H9 (cell line): ENCODE measurements around the gene LRRC3. TPM values are rescaled to one million over a fixed set of nuclear protein-coding genes. Genes with fewer than 3 reads are reported as not detected.

ENCODE experiments used
- DNase-seq: peaks from one replicate; pipeline ENCODE4 v3.0.0-alpha.2; 2017
- H2AFZ ChIP-seq: one replicate; pipeline ENCODE4 v1.6.1; 2013; ENCODE audit warnings: mild to moderate bottlenecking, low read length, control low read depth, moderate library complexity
- H2AK5ac ChIP-seq: 2 replicates; pipeline ENCODE4 v1.6.1; 2013; ENCODE audit warnings: low read length, control low read depth, mixed read lengths; ENCODE audit not compliant: insufficient read length
- H2BK120ac ChIP-seq: one replicate; pipeline ENCODE4 v1.6.1; 2013; ENCODE audit warnings: low read depth, mild to moderate bottlenecking, low read length, control low read depth, inconsistent platforms; ENCODE audit not compliant: poor library complexity, severe bottlenecking
- H2BK12ac ChIP-seq: 2 replicates; pipeline ENCODE4 v1.6.1; 2013; ENCODE audit warnings: low read length, control low read depth, mixed read lengths, low read depth; ENCODE audit not compliant: insufficient read length
- H2BK15ac ChIP-seq: 2 replicates; pipeline ENCODE4 v1.6.1; 2013; ENCODE audit warnings: low read depth, low read length, control low read depth
- H2BK20ac ChIP-seq: one replicate; pipeline ENCODE4 v1.6.1; 2013; ENCODE audit warnings: low read depth, mild to moderate bottlenecking, low read length, control low read depth, inconsistent platforms; ENCODE audit not compliant: poor library complexity, severe bottlenecking
- H2BK5ac ChIP-seq: 2 replicates; pipeline ENCODE4 v1.6.1; 2013; ENCODE audit warnings: low read length, control low read depth, mixed read lengths; ENCODE audit not compliant: insufficient read length
- H3K14ac ChIP-seq: 2 replicates; pipeline ENCODE4 v1.6.1; 2013; ENCODE audit warnings: low read length, control low read depth; ENCODE audit not compliant: insufficient read depth
- H3K18ac ChIP-seq: 2 replicates; pipeline ENCODE4 v1.6.1; 2013; ENCODE audit warnings: low read depth, mild to moderate bottlenecking, mixed read lengths, low read length, control low read depth; ENCODE audit not compliant: insufficient read length
- H3K23ac ChIP-seq: 2 replicates; pipeline ENCODE4 v1.6.1; 2013; ENCODE audit warnings: low read length, control low read depth, mixed read lengths, low read depth; ENCODE audit not compliant: insufficient read length
- H3K23me2 ChIP-seq: 2 replicates; pipeline ENCODE4 v1.6.1; 2013; ENCODE audit warnings: low read depth, mild to moderate bottlenecking, mixed read lengths, low read length, control low read depth; ENCODE audit not compliant: insufficient read length, poor library complexity, severe bottlenecking
- H3K27ac ChIP-seq: 2 replicates; pipeline ENCODE4 v1.5.1; 2013; ENCODE audit warnings: low read length, control low read depth, mixed read lengths, low read depth; ENCODE audit not compliant: insufficient read length
- H3K27me3 ChIP-seq: 2 replicates; pipeline ENCODE4 v1.6.1; 2013; ENCODE audit warnings: low read length, control low read depth, inconsistent platforms; ENCODE audit not compliant: insufficient read depth
- H3K4ac ChIP-seq: 2 replicates; pipeline ENCODE4 v1.6.1; 2013; ENCODE audit warnings: low read depth, mild to moderate bottlenecking, control low read depth, inconsistent platforms, low read length, moderate library complexity
- H3K4me1 ChIP-seq: 2 replicates; pipeline ENCODE4 v1.6.1; 2013; ENCODE audit warnings: low read length, control low read depth, inconsistent platforms; ENCODE audit not compliant: insufficient read depth
- H3K4me2 ChIP-seq: 2 replicates; pipeline ENCODE4 v1.6.1; 2013; ENCODE audit warnings: low read length, control low read depth, mixed read lengths; ENCODE audit not compliant: insufficient read length, insufficient read depth
- H3K56ac ChIP-seq: 2 replicates; pipeline ENCODE4 v1.6.1; 2013; ENCODE audit warnings: low read depth, mild to moderate bottlenecking, mixed read lengths, low read length, control low read depth; ENCODE audit not compliant: insufficient read length
- H3K79me1 ChIP-seq: 2 replicates; pipeline ENCODE4 v1.6.1; 2013; ENCODE audit warnings: low read depth, mild to moderate bottlenecking, moderate library complexity, low read length, control low read depth, inconsistent platforms; ENCODE audit not compliant: insufficient read depth, poor library complexity, severe bottlenecking
- H3K79me2 ChIP-seq: 2 replicates; pipeline ENCODE4 v1.6.1; 2013; ENCODE audit warnings: low read length, control low read depth, inconsistent platforms; ENCODE audit not compliant: insufficient read depth
- H3K9ac ChIP-seq: 2 replicates; pipeline ENCODE4 v1.6.1; 2013; ENCODE audit warnings: low read length, control low read depth, mixed read lengths; ENCODE audit not compliant: insufficient read length; ENCODE audit errors: extremely low read depth
- H3K9me3 ChIP-seq: one replicate; pipeline ENCODE4 v1.6.1; 2013; ENCODE audit warnings: low read depth, low read length, inconsistent platforms; ENCODE audit not compliant: control insufficient read depth
- H3T11ph ChIP-seq: one replicate; pipeline ENCODE4 v1.6.1; 2013; ENCODE audit warnings: mild to moderate bottlenecking, low read length, control low read depth, inconsistent platforms
- H4K20me1 ChIP-seq: one replicate; pipeline ENCODE4 v1.6.1; 2013; ENCODE audit not compliant: control insufficient read depth, insufficient read length, insufficient read depth
- H4K5ac ChIP-seq: 2 replicates; pipeline ENCODE4 v1.6.1; 2013; ENCODE audit warnings: low read depth, mild to moderate bottlenecking, mixed read lengths, low read length, control low read depth; ENCODE audit not compliant: insufficient read length
- H4K8ac ChIP-seq: replicated peaks from 2 replicates; pipeline ENCODE4 v1.6.1; 2013; ENCODE audit warnings: low read length, control low read depth, mixed read lengths, low read depth; ENCODE audit not compliant: insufficient read length
- H4K91ac ChIP-seq: 2 replicates; pipeline ENCODE4 v1.6.1; 2013; ENCODE audit warnings: low read depth, mild to moderate bottlenecking, moderate library complexity, mixed read lengths, low read length, control low read depth; ENCODE audit not compliant: insufficient read length
- H3K27ac Mint-ChIP-seq, 3 experiments: 2 replicates in 2 of 3; 3 replicates in 1 of 3; pipeline ENCODE4 v1.8.0; 2020 to 2021; ENCODE audit warnings: mixed read lengths in 3 of 3, mild to moderate bottlenecking in 1 of 3, moderate library complexity in 1 of 3
- H3K27me3 Mint-ChIP-seq: 2 replicates; pipeline ENCODE4 v1.8.0; 2021; ENCODE audit warnings: low read depth, mild to moderate bottlenecking, moderate library complexity, mixed read lengths
- H3K36me3 Mint-ChIP-seq, 3 experiments: 2 replicates in 2 of 3; 3 replicates in 1 of 3; pipeline ENCODE4 v1.8.0; 2020 to 2021; ENCODE audit warnings: low read depth in 3 of 3, mixed read lengths in 3 of 3; ENCODE audit not compliant: insufficient read depth in 1 of 3
- H3K4me1 Mint-ChIP-seq, 2 experiments: 2 replicates each; pipeline ENCODE4 v1.8.0; 2020; ENCODE audit warnings: mixed read lengths in 2 of 2
- H3K4me3 Mint-ChIP-seq, 2 experiments: 2 replicates in 1 of 2; 3 replicates in 1 of 2; pipeline ENCODE4 v1.8.0; 2020 to 2021; ENCODE audit warnings: mild to moderate bottlenecking in 2 of 2, mixed read lengths in 2 of 2, moderate library complexity in 1 of 2
- H3K9me3 Mint-ChIP-seq, 2 experiments: 2 replicates in 1 of 2; 3 replicates in 1 of 2; pipeline ENCODE4 v1.8.0; 2020; ENCODE audit warnings: mild to moderate bottlenecking in 2 of 2, mixed read lengths in 2 of 2, moderate library complexity in 1 of 2
- WGBS: extraction: QIAGEN DNeasy Blood & Tissue Kit; methylation state at CpG from one replicate; pipeline ENCODE4 v1.1.7; 2013; ENCODE audit warnings: missing lambda C conversion rate, low lambda C conversion rate, mixed read lengths; ENCODE audit not compliant: insufficient read length; ENCODE audit errors: extremely low coverage; 5-methylcytosine and 5-hydroxymethylcytosine counted together
- total RNA-seq: library from RNA; stranded (reverse); gene quantifications from 2 replicates; pipeline ENCODE4 v1.2.1, GENCODE V29; 2021
- TF ChIP-seq, protein P1 (sequence below): fragments of 200-600 bp; sonication (generic); conservative IDR thresholded peaks from 3 replicates; pipeline ENCODE4 v1.8.0; 2021; ENCODE audit warnings: antibody characterized with exemption, mild to moderate bottlenecking

LRRC3 gene
- total RNA-seq, 1 experiment from 2014 or later: 3.1 TPM

GRCh38 chr21:44492567-44493385, 37.5 kb downstream of the LRRC3 start:
- no peak overlapping the region for H2BK12ac ChIP-seq
- no peak for DNase-seq
- Mint-ChIP-seq H3K9me3 (peaks cover 23 to 31% of the 10 kb centered on the region in 2 experiments), H3K4me3 (no peak overlapping the region), H3K27ac (peak overlapping the region in 1 of 3 experiments; percentile 63; a peak in 2 of 7 replicates), H3K4me1 (peaks cover 25 to 26% of the 10 kb centered on the region in 2 experiments), H3K36me3 (peaks cover 35 to 53% (median 40%) of the 10 kb centered on the region in 3 experiments), H3K27me3 (peaks cover 2% of the 10 kb centered on the region; the same call in 1 of the 2 replicates)
- WGBS: no CpG with 5 or more reads among the region's 9 CpGs
- H2BK20ac ChIP-seq: no peak overlapping the region
- H3K79me2 ChIP-seq: peaks cover 7% of the 10 kb centered on the region; the same call in 1 of the 2 replicates
- H2BK5ac ChIP-seq: no peak overlapping the region
- H3K14ac ChIP-seq: no peak overlapping the region
- no peak overlapping the region for H3T11ph ChIP-seq
- TF ChIP-seq, protein P1, sequence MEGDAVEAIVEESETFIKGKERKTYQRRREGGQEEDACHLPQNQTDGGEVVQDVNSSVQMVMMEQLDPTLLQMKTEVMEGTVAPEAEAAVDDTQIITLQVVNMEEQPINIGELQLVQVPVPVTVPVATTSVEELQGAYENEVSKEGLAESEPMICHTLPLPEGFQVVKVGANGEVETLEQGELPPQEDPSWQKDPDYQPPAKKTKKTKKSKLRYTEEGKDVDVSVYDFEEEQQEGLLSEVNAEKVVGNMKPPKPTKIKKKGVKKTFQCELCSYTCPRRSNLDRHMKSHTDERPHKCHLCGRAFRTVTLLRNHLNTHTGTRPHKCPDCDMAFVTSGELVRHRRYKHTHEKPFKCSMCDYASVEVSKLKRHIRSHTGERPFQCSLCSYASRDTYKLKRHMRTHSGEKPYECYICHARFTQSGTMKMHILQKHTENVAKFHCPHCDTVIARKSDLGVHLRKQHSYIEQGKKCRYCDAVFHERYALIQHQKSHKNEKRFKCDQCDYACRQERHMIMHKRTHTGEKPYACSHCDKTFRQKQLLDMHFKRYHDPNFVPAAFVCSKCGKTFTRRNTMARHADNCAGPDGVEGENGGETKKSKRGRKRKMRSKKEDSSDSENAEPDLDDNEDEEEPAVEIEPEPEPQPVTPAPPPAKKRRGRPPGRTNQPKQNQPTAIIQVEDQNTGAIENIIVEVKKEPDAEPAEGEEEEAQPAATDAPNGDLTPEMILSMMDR: no peak
- peaks cover 24% of the 10 kb centered on the region for H3K9me3 ChIP-seq
- no peak overlapping the region for H2BK120ac ChIP-seq
- H4K8ac ChIP-seq: no peak overlapping the region
- peaks cover 4% of the 10 kb centered on the region; the same call in 1 of the 2 replicates for H3K4me1 ChIP-seq
- no peak overlapping the region for H3K56ac ChIP-seq
- no peak overlapping the region for H3K4ac ChIP-seq
- no peak overlapping the region for H4K91ac ChIP-seq
- H3K18ac ChIP-seq: no peak overlapping the region
- no peak overlapping the region for H3K23ac ChIP-seq
- no peaks in the 10 kb centered on the region for H4K20me1 ChIP-seq
- peaks cover 6% of the 10 kb centered on the region for H3K79me1 ChIP-seq
- no peaks in the 10 kb centered on the region for H3K27me3 ChIP-seq
- no peak overlapping the region for H2AK5ac ChIP-seq
- no peak overlapping the region for H2BK15ac ChIP-seq
- no peak overlapping the region for H4K5ac ChIP-seq
- no peak overlapping the region for H3K27ac ChIP-seq
- H2AFZ ChIP-seq: no peak overlapping the region
- H3K23me2 ChIP-seq: no peaks in the 10 kb centered on the region
- no peak overlapping the region for H3K4me2 ChIP-seq
- H3K9ac ChIP-seq: no peak overlapping the region
